ENCODE data around the gene PRICKLE3.

PRICKLE3 gene

DNA sequence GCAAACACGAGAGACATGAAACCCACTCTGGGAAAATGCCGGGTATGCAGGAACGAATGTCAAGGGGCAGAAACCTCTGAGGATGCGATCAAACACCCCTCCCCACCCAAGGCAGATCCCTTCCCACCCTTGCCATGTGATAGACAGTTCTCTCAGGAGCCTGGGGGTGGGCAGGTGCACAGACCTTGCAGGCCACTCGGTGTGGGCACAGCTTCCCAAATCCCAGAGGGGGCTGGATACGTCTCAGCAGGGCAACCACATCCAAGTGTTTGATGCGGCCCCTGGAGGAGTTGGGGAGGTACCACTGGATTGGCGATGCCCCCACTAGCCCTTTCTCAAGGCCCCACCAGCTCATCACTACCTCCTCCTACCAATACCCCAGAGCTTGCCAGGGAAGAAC, 24.2 kb upstream of the PRICKLE3 start:
- TF ChIP-seq, protein P1, sequence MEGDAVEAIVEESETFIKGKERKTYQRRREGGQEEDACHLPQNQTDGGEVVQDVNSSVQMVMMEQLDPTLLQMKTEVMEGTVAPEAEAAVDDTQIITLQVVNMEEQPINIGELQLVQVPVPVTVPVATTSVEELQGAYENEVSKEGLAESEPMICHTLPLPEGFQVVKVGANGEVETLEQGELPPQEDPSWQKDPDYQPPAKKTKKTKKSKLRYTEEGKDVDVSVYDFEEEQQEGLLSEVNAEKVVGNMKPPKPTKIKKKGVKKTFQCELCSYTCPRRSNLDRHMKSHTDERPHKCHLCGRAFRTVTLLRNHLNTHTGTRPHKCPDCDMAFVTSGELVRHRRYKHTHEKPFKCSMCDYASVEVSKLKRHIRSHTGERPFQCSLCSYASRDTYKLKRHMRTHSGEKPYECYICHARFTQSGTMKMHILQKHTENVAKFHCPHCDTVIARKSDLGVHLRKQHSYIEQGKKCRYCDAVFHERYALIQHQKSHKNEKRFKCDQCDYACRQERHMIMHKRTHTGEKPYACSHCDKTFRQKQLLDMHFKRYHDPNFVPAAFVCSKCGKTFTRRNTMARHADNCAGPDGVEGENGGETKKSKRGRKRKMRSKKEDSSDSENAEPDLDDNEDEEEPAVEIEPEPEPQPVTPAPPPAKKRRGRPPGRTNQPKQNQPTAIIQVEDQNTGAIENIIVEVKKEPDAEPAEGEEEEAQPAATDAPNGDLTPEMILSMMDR (IDR thresholded peaks at IDR 0.05; ENCODE audit: low read depth, low read length) = no peak
- no peak overlapping the region for H3K4me3 ChIP-seq (ENCODE audit: low read depth, low read length)
- peaks cover 7% of the 10 kb centered on the region for H3K27me3 ChIP-seq (ENCODE audit: insufficient read depth, low read depth, severe bottlenecking)

DNA sequence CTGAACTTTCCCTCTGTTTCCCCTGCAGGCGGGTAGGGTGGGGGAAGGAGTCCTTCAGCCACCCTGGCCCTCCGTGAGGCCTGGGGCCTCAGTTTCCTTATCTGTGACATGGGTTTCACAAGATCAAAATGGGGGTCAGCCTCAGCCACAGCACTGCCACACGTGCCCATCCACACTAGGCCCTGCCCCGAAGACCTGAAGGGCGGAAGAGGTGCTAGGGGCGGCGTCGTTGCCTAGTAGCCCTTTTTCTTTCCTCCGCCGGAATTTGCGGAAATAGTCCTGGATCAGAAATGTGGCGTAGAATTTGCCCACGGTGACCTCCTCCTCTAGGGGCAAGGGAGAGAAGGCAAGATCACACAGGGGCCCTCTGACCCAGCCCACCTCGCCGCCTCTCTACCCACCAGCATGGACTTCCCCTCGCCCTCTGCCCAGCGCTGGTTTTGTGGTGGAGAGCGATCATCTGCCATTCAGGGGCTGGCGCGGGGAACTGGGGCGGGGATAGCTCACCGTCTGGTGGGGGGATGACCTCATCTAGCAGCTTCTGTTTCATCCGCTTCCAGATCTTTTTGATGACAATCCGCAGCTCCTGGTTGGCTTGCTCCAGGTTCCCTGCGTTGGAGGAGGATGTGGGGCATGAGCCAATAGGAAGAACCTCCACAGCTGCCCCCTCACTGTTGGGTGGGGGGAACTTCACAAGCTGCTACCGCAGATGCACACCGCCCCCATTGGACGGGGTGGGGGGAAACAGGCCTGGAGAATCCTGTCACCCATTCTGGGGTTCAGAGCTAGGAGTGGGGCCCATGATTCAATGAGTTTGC, 23.5 kb upstream of the PRICKLE3 start:
- peak; percentile 41 for DNase-seq
- Histone ChIP-seq H3K27me3 (ENCODE audit: insufficient read depth, low read depth, severe bottlenecking) (peaks cover 7% of the 10 kb centered on the region), H3K9me3 (ENCODE audit: severe bottlenecking) (no peaks in the 10 kb centered on the region), H3K27ac (no peak overlapping the region), H3K36me3 (peaks cover 39% of the 10 kb centered on the region), H3K4me3 (ENCODE audit: low read depth, low read length) (no peak overlapping the region)
- TF ChIP-seq, protein P1 (IDR thresholded peaks at IDR 0.05; ENCODE audit: low read depth, low read length) = no peak

More for the DNA sequence above, 24.2 kb upstream of the PRICKLE3 start:
- Histone ChIP-seq H3K9me3 (ENCODE audit: severe bottlenecking) (no peaks in the 10 kb centered on the region), H3K27ac (no peak overlapping the region), H3K36me3 (peaks cover 46% of the 10 kb centered on the region)
- no peak for DNase-seq

DNA sequence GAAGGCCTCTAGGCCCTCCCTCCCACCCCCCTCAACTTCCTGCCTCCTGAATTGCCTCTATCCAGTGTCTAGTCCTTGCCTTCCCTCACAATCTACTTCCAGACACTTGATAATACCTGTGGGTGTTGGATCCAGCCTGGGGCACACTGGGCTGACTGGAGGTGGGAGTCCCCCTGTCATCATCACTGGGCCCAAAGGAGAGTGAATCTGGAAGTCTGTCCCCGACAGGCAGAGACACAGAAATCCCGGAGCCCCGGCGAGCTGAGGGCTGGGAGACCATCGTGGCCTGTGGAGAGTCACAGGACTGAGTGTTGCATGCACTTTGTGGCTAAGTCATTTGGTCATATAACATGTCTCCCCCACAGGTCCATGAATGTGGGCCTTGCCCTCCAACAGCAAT, 22.2 kb upstream of the PRICKLE3 start:
- Histone ChIP-seq H3K4me3 (ENCODE audit: low read depth, low read length) (no peak overlapping the region), H3K27ac (no peak overlapping the region), H3K9me3 (ENCODE audit: severe bottlenecking) (no peaks in the 10 kb centered on the region), H3K27me3 (ENCODE audit: insufficient read depth, low read depth, severe bottlenecking) (peaks cover 7% of the 10 kb centered on the region), H3K36me3 (peaks cover 31% of the 10 kb centered on the region)
- DNase-seq = no peak
- TF ChIP-seq, protein P1 (IDR thresholded peaks at IDR 0.05; ENCODE audit: low read depth, low read length) = no peak

DNA sequence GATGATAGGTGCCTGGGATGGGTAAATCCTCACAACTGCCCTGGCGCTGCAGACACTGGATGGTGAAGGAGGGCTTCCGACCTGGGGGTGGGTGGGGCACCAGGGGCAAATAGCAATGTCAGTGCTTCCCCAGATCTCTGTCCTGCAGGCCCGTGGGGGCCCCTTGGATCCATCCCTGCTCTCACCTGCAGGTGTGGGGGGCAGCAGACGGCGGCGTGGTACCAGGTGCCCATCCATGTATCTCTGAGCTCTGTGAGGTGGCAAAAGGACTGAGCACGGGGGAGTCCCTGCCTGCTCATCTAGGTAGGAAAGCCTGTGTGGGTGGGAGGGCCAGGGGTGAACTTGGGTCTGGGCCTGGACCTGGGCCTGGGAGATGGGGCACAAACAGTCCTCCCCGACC, 20.4 kb upstream of the PRICKLE3 start:
- H3K9me3 ChIP-seq (ENCODE audit: severe bottlenecking) = no peaks in the 10 kb centered on the region
- TF ChIP-seq, protein P1 (IDR thresholded peaks at IDR 0.05; ENCODE audit: low read depth, low read length) = no peak

DNA sequence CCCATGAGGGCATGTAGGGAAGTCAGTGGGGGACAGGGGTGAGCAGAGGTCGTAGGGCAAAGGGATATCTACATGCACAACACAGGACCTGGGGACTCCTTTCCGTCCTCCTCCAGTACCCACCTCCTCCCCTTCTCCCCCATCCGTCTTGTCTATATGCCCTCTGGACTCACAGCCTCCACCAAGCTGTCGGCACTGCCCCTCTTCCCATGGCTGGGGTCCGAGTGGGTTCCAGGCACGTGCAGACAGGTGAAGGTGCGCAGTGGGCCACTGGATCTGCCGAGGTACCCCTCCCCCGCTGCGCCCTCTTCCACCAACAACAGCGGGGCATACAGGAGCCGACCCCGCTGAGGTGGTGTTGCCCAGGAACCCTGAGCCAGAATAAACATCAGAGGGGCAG, 19.3 kb upstream of the PRICKLE3 start:
- peaks cover 8% of the 10 kb centered on the region for H3K36me3 ChIP-seq
- TF ChIP-seq, protein P1 (IDR thresholded peaks at IDR 0.05; ENCODE audit: low read depth, low read length) = no peak
- no peak overlapping the region for H3K4me3 ChIP-seq (ENCODE audit: low read depth, low read length)
- peaks cover 7% of the 10 kb centered on the region for H3K27me3 ChIP-seq (ENCODE audit: insufficient read depth, low read depth, severe bottlenecking)
- no peak for DNase-seq
- no peak overlapping the region for H3K27ac ChIP-seq
- H3K9me3 ChIP-seq (ENCODE audit: severe bottlenecking) = no peaks in the 10 kb centered on the region

More for the DNA sequence above, 20.4 kb upstream of the PRICKLE3 start:
- peaks cover 7% of the 10 kb centered on the region for H3K27me3 ChIP-seq (ENCODE audit: insufficient read depth, low read depth, severe bottlenecking)
- no peak overlapping the region for H3K27ac ChIP-seq
- DNase-seq = no peak
- peaks cover 15% of the 10 kb centered on the region for H3K36me3 ChIP-seq
- H3K4me3 ChIP-seq (ENCODE audit: low read depth, low read length) = no peak overlapping the region
